NCI-H2107 treated with DMSO at 0.1 percent for 48 hours (cell line): ENCODE measurements around the gene ZWILCH.
A peak's percentile ranks its signal among the peaks of the same experiment; 100 is the strongest.
"Not testable (repeated sequence)": the region's sequence is repeated elsewhere in the genome, so short reads cannot be mapped to it uniquely, and the experiment has no call there.

Experiments
- DNase-seq: peaks from one replicate; lab custom pipeline; 2025; ENCODE audit not compliant: unreplicated experiment; lab: John Stamatoyannopoulos, UW

The ZWILCH gene

DNA sequence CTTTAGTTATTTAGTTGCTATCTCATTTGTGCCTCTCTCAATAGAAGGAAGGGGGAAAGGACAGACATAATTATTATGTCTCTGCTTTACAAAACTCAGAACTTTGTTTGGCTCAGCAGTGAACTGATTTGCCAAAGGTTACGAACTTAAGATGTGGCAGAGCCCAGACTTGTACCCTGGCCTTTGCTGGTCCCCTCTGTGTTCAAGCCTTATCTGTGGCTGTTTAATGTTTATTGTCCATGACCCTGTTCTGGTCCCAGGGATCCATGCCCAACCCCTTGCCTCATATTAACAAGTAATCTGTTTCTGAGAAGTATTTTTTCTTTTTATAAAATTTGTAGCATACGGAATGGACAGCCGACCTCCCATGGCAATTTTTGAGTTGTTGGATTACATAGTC is 18.2 kb upstream of the ZWILCH start:
- DNase-seq = no peak

- DNase-seq = no peak
These were observed 16.6 kb upstream of the ZWILCH start for GRCh38 chr15:66488525-66488924.

DNA sequence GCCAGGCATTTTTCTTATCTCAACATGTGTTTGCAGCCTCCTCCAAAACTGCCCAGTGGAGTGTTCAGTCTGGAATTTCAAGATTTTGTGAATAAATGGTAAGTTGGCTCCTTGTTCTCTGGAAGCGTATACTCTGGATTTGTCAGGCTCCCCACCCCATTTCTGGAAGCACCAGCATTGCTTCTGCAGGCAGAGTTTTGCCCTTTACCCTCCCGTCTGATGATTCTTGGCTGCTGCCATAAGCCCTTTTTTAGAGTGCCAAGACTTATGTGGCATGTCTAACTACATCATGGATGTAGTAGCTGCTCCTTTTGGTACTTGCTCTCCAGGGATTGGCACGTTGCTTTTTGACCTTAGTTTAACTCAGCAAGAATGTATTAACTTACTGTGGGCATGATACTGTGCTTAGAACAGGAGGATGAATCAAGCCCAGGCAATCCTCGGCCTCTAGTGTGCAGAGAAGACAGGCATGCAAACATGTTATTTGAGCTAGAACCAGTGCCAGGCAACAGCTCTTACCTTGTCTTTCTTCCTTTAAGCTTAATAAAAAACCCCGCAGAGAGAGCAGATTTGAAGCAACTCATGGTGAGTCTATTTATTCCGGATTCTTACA is 15.8 kb upstream of the ZWILCH start:
- DNase-seq = no peak

- no peak for DNase-seq
These were observed 13.3 kb upstream of the ZWILCH start for GRCh38 chr15:66491846-66492245.

- no peak for DNase-seq
These were observed 10.9 kb upstream of the ZWILCH start for GRCh38 chr15:66494262-66494661.

GRCh38 chr15:66496951-66497501 is 8.1 kb upstream of the ZWILCH start:
- DNase-seq = no peak

DNA sequence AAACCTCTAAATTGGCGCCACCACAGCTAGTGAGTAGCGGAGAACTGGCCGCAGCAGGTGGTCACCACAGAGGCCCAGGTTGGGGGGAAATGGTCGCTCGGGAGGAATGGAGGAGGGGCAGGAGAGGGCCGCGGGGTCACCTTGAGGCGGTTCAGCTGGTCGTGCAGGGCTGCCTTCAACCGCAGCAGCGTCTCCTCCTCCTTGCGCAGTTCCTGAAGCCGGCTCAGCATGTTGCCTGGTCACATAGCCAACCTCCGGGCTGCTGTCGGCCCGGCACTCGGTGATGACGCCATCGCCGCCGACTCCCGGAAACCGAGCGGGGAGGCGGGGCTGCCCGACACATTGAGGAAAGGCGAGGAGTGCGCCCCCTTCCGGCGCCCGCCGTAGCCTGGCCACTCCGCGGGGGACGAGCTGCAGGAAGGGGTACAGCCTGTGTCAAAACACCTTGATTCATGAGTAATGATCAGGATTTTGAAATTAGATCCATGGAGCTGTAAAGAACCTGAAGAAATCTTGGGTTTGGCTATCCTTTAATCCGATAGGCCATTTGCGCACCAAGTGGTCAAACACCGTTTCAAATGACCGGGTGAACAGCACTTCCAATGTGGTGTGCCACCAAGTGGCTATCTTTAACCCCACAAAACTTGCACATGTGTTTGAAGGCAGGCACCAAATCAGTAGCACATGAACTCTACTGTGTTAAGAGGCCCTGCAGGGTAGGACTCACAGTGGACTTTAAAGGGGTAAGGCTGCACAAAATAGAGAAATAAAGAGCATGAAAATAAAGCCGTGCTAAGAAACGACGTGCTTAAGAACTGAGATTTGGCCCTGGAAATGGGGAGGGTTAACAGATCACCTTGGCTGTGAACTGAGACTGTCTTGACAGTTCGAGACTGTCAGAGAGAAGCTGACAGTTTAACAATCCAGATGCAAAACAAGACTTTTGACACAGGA is 7.3 kb upstream of the ZWILCH start, which contains the start of gene SNAPC5:
Gene SNAPC5 (minus strand): TSS at position 261 of the 954 bp plus-strand sequence. CDS start 31 bp downstream, at position 230.
- peak; percentile 55 for DNase-seq

DNA sequence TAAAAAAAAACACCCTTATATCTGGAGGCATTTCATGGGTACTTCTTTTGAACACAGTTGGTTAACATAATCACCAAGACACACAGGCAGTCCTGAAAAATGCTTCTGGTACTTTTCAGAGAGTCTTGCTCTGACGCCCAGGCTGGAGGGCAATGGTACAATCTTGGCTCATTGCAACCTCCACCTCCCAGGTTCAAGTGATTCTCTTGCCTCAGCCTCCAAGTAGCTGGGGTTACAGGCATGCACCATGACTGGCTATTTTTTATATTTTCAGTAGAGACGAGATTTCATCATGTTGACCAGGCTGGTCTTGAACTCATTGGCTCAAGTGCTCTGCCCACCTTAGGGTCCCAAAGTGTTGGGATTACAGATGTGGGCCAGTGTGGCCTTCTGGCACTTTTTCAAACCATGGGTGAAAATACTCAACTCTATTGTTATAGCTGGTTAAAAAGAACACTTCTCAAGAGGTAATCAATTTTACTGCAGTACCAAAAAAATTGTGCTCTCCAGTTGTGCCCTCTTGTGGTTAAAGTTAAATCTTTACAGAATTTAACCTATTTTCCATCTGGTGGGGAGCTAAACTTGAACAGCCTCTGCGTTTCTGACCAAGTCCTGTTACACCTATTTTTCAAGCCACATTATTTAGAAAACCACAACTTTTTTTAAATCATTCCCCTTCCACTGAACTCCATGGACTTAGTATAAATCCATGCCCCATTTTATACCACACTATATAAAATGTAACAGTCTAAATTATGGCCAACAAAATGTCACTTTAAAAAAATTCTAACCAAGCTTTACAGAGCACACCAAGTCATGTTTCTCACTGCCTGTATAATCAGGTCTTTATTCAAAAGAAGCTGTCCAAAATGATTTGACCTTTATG is 6.4 kb upstream of the ZWILCH start:
- no peak for DNase-seq

GRCh38 chr15:66500346-66500745 is 4.8 kb upstream of the ZWILCH start:
- DNase-seq = not testable (repeated sequence)

- DNase-seq = no peak
These were observed 2.6 kb upstream of the ZWILCH start for GRCh38 chr15:66502491-66502890.

GRCh38 chr15:66503041-66503648 is 2.0 kb upstream of the ZWILCH start:
- DNase-seq = not testable (repeated sequence)

- no peak for DNase-seq
These were observed 1.2 kb upstream of the ZWILCH start for GRCh38 chr15:66503780-66504562.

- no peak for DNase-seq
These were observed 295 bp downstream of the ZWILCH start for GRCh38 chr15:66505430-66505811.

DNA sequence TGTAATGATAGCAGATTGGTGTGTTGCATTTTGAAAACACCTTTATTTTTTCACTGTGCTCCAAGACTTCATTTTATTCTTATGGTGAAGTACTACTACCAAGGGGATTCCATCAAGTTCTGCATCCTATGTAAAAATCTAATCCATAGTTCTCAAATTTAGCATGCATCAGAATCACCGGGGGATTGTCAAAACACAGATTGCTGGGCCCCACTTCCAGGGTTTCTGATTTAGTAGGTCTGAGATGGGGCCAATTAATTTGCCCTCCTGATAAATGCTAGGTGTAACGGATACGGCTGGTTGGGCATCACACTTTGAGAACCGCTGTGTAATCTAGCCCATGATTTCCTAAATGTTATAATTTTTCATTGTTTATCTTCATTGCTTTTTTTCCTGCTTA is 692 bp downstream of the ZWILCH start:
- no peak for DNase-seq

- DNase-seq = no peak
These were observed 3.3 kb downstream of the ZWILCH start for GRCh38 chr15:66508293-66508883.

GRCh38 chr15:66514586-66514985 is 9.5 kb downstream of the ZWILCH start:
- DNase-seq = no peak

DNA sequence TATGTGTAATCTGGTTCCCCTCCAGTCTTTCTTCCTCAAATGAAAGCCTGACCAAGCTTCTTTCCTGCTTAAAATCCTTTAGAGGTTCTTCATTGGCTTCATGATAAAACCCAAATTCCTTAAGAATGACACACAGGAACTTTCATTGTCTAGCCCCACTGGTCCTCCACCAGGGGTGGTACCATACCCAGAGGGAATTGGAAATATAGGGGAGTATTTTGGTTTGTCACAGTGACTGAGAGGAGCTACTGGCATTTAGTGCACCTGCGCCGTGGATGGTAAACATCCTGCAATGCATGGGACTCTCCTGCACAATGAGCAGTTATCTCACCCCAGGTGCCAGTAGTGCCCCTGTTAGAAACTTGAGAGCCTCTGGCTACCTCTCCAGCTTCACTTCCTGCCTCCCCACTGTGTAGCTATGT is 10.8 kb downstream of the ZWILCH start:
- DNase-seq = no peak

DNA sequence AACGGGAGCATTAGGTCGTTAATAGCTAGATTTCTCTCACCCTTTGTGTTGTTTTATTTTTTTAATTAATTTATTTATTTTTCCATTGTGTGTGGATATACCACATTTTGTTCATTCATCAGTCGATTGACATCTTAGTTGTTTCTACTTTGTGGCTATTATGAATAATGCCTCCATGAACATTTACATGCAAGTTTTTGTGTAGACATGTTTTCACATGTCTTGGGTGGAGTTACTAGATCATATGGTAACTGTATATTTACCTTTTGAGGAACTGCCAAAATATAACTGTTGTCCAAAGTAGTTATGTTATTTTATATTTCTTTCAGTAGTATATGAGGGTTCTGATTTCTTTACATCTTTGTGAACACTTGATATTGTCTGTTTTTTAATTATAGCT is 18.8 kb downstream of the ZWILCH start:
- DNase-seq = no peak

GRCh38 chr15:66524838-66525237 is 19.7 kb downstream of the ZWILCH start:
- DNase-seq = no peak
